Prostate gland (tissue), 2 donors: Measurements from ENCODE around the gene MATN1.

Experiments
- POLR2A ChIP-seq: fragments of 450-650 bp; IDR thresholded peaks from one replicate; pipeline ENCODE4 v1.6.1; 2016; ENCODE audit warnings: antibody characterized with exemption, mild to moderate bottlenecking
- TF ChIP-seq, protein P1 (sequence below), 4 experiments: fragments of 200-600 bp in 2 of 4; fragments of 450-650 bp in 2 of 4; sonication (generic) in 2 of 4; IDR thresholded peaks; 1 replicate in 3 of 4; 2 replicates in 1 of 4; pipeline ENCODE4 v1.5.1; 2016 to 2019; ENCODE audit warnings: antibody characterized with exemption in 4 of 4, mild to moderate bottlenecking in 2 of 4, moderate library complexity in 2 of 4

DNA sequence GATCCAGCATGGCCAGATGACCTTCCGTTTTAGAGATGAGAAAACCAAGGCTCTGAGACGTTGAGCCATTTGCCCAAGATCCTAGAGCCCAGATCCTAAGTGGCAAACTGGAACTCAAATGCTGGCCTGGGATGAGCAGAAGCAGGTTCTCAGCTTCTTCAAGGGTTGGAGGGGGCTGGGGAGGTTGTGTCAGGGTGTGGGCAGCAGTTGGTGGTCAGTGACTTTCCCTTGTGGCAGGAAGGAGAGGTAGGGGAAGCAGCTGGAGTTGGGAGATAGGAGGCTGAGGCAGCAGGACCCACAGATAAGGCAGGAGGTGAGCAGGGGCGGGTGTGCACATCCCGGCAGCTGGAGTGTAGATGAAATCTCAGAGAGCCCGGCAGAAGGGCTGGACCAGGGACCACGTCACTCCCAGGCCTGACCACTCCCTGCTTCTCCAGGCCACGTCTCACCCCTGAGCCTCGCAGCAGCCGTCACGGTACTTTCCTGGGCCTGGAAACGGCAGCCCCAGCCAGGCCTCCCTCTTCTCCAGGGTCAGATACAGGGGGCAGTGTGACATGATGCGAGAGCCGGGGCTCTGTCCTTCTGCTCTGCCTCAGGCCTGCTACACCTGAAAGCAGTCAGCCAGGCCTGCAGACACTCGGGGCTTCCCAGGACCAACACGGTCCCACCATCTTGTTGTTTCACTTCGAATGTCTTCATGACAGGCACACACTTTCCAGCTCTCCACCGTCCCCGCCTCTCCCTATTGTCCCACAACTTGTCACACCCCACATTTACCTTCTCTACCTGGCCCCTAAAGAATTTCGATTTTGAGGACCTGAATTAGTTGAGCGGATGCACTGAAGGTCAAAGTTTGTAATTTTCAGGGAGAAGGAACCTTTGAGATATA lies 45.7 kb upstream of the MATN1 start:
- TF ChIP-seq, protein P1, sequence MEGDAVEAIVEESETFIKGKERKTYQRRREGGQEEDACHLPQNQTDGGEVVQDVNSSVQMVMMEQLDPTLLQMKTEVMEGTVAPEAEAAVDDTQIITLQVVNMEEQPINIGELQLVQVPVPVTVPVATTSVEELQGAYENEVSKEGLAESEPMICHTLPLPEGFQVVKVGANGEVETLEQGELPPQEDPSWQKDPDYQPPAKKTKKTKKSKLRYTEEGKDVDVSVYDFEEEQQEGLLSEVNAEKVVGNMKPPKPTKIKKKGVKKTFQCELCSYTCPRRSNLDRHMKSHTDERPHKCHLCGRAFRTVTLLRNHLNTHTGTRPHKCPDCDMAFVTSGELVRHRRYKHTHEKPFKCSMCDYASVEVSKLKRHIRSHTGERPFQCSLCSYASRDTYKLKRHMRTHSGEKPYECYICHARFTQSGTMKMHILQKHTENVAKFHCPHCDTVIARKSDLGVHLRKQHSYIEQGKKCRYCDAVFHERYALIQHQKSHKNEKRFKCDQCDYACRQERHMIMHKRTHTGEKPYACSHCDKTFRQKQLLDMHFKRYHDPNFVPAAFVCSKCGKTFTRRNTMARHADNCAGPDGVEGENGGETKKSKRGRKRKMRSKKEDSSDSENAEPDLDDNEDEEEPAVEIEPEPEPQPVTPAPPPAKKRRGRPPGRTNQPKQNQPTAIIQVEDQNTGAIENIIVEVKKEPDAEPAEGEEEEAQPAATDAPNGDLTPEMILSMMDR (IDR thresholded peaks at IDR 0.05) = no peak
- no peak for TF ChIP-seq POLR2A
